Trophoblast cell (in vitro differentiated cells and primary cell): ENCODE data around the gene CD300LG.

Experiments used
- DNase-seq, 2 donors: peaks; one replicate each; pipeline ENCODE4 v3.0.0-alpha.2; 2016
- H2AFZ ChIP-seq: 2 replicates; pipeline ENCODE4 v1.6.1; 2013; ENCODE audit warnings: low read length, moderate library complexity, mild to moderate bottlenecking; ENCODE audit not compliant: insufficient read depth, poor library complexity
- H2AK5ac ChIP-seq: 2 replicates; pipeline ENCODE4 v1.6.1; 2013; ENCODE audit warnings: mild to moderate bottlenecking, low read length
- H2BK120ac ChIP-seq: 2 replicates; pipeline ENCODE4 v1.6.1; 2013; ENCODE audit warnings: low read length, mild to moderate bottlenecking, moderate library complexity; ENCODE audit not compliant: insufficient read depth, poor library complexity
- H2BK12ac ChIP-seq: 2 replicates; pipeline ENCODE4 v1.6.1; 2013; ENCODE audit warnings: mild to moderate bottlenecking, low read length, moderate library complexity
- H2BK5ac ChIP-seq: 2 replicates; pipeline ENCODE4 v1.6.1; 2013; ENCODE audit warnings: low read length, low read depth, moderate library complexity, mild to moderate bottlenecking; ENCODE audit not compliant: poor library complexity
- H3K14ac ChIP-seq: 2 replicates; pipeline ENCODE4 v1.6.1; 2013; ENCODE audit warnings: mild to moderate bottlenecking, low read length
- H3K18ac ChIP-seq: 2 replicates; pipeline ENCODE4 v1.6.1; 2013; ENCODE audit warnings: mild to moderate bottlenecking, low read length
- H3K23ac ChIP-seq: 2 replicates; pipeline ENCODE4 v1.6.1; 2013; ENCODE audit warnings: low read length
- H3K27ac ChIP-seq: 2 replicates; pipeline ENCODE4 v1.5.1; 2013; ENCODE audit warnings: low read depth, mild to moderate bottlenecking, inconsistent platforms, low read length, moderate library complexity
- H3K27me3 ChIP-seq: 2 replicates; pipeline ENCODE4 v1.6.1; 2013; ENCODE audit warnings: inconsistent platforms, mild to moderate bottlenecking, low read length, moderate library complexity; ENCODE audit not compliant: insufficient read depth
- H3K36me3 ChIP-seq, 2 experiments: 1 replicate in 1 of 2; 2 replicates in 1 of 2; pipeline ENCODE4 v1.6.1; 2013; ENCODE audit warnings: low read length in 2 of 2, mild to moderate bottlenecking in 2 of 2, moderate library complexity in 1 of 2; ENCODE audit not compliant: insufficient read depth in 2 of 2, control insufficient read depth in 1 of 2
- H3K4ac ChIP-seq: 2 replicates; pipeline ENCODE4 v1.6.1; 2013; ENCODE audit warnings: low read depth, mild to moderate bottlenecking, low read length, moderate library complexity
- H3K4me1 ChIP-seq, 2 experiments: 1 replicate in 1 of 2; 2 replicates in 1 of 2; pipeline ENCODE4 v1.6.1; 2013; ENCODE audit warnings: low read length in 2 of 2, mild to moderate bottlenecking in 2 of 2, moderate library complexity in 1 of 2; ENCODE audit not compliant: insufficient read depth in 2 of 2, control insufficient read depth in 1 of 2
- H3K4me2 ChIP-seq: 2 replicates; pipeline ENCODE4 v1.6.1; 2013; ENCODE audit warnings: inconsistent platforms, mild to moderate bottlenecking, low read length, moderate library complexity
- H3K4me3 ChIP-seq: 2 replicates; pipeline ENCODE4 v1.5.1; 2013; ENCODE audit warnings: mild to moderate bottlenecking, low read depth, low read length, inconsistent platforms
- H3K79me1 ChIP-seq: one replicate; pipeline ENCODE4 v1.6.1; 2013; ENCODE audit warnings: low read length
- H3K79me2 ChIP-seq: 2 replicates; pipeline ENCODE4 v1.6.1; 2013; ENCODE audit warnings: low read length, mild to moderate bottlenecking; ENCODE audit not compliant: control insufficient read depth, insufficient read depth, poor library complexity
- H3K9ac ChIP-seq: 2 replicates; pipeline ENCODE4 v1.6.1; 2013; ENCODE audit warnings: mild to moderate bottlenecking, low read length
- H3K9me3 ChIP-seq: 2 replicates; pipeline ENCODE4 v1.6.1; 2013; ENCODE audit warnings: low read depth, mild to moderate bottlenecking, control low read depth, inconsistent platforms, low read length; ENCODE audit not compliant: insufficient read depth
- H4K12ac ChIP-seq: 2 replicates; pipeline ENCODE4 v1.6.1; 2013; ENCODE audit warnings: low read depth, mild to moderate bottlenecking, low read length, moderate library complexity
- H4K8ac ChIP-seq: 2 replicates; pipeline ENCODE4 v1.6.1; 2013; ENCODE audit warnings: low read depth, mild to moderate bottlenecking, low read length, moderate library complexity
- H4K91ac ChIP-seq: one replicate; pipeline ENCODE4 v1.6.1; 2013; ENCODE audit warnings: low read depth, mild to moderate bottlenecking, low read length, moderate library complexity
- WGBS: extraction: QIAGEN DNeasy Blood & Tissue Kit; methylation state at CpG from one replicate; pipeline ENCODE4 v1.1.7; 2013; ENCODE audit warnings: missing lambda C conversion rate; ENCODE audit not compliant: insufficient read length, insufficient coverage; ENCODE audit errors: extremely low coverage; 5-methylcytosine and 5-hydroxymethylcytosine counted together

Gene CD300LG

DNA sequence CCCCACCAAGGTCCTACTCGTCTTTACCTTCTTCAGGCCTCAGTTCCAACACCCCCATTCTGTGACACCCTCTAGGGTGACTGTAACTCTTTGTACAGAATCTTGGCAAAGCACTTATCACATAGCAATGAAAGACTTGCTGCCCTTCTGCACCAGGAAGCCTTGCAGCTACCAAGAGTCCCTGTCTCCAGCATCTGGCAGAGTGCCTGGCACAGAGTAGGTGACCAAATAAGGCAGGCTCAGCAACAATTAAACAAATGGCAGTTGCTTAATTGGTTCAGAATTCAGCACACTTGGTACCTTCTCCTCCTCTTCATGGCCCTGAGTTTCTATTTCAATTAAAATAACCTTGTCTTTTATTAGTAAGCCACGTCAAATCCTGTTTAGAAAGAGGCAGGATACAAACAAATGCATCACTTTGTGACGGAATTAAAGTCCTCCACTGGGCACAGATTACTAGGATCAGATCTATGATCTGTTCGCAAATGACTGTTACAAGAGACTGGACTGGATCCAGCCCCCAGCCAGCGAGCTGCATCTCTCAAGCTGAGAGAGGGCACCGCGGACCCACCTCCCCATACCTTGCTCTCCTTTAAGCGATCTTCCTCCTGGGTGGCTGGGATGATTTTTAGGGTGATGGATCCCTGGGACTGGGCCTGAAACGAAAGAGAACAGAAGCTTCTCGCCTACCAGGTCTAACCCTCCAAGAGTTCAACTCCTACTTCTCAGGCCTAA lies 23.5 kb upstream of the CD300LG start:
- Histone ChIP-seq H3K9ac (no peak overlapping the region), H3K27ac (no peak overlapping the region), H3K4me2 (no peak overlapping the region), H3K4ac (no peak overlapping the region), H4K12ac (no peak overlapping the region), H2AFZ (no peak overlapping the region), H3K79me2 (no peaks in the 10 kb centered on the region), H3K4me3 (no peak overlapping the region), H4K91ac (no peak overlapping the region), H3K18ac (no peak overlapping the region), H2AK5ac (no peak overlapping the region), H2BK5ac (no peak overlapping the region), H3K27me3 (no peaks in the 10 kb centered on the region), H2BK120ac (no peak overlapping the region), H2BK12ac (no peak overlapping the region), H4K8ac (no peak overlapping the region), H3K14ac (no peak overlapping the region), H3K9me3 (peaks cover 1% of the 10 kb centered on the region), H3K36me3 (no peaks in the 10 kb centered on the region), H3K79me1 (no peaks in the 10 kb centered on the region), H3K23ac (no peak overlapping the region), H3K4me1 (no peaks in the 10 kb centered on the region)
- no peak for DNase-seq
- WGBS = no CpG with 5 or more reads among the region's 10 CpGs

DNA sequence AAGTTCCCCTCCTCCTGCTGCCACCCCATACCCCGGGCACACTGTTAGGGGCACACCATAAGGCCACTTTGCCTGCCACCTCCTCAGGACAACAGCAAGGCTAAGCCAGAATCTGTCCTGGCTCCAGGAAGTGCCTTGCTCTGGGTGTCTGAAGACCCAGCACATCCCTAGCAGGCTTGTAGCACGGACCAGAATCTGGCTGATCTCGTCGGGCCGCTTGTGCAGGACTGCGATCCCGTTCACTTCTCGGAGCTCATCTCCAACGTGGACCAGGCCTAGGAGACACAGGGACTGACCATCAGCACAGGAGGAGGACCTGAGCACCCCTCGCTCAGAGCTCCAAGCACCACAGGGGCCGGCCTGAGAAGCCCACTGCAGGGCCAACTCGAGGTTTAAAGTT lies 21.4 kb upstream of the CD300LG start:
- H3K27ac ChIP-seq = no peak overlapping the region
- H3K14ac ChIP-seq = no peak overlapping the region
- no peaks in the 10 kb centered on the region for H3K79me1 ChIP-seq
- WGBS = no CpG with 5 or more reads among the region's 12 CpGs
- no peak overlapping the region for H2BK120ac ChIP-seq
- H3K4ac ChIP-seq = no peak overlapping the region
- no peak overlapping the region for H3K23ac ChIP-seq
- no peak overlapping the region for H2AK5ac ChIP-seq
- no peak overlapping the region for H4K8ac ChIP-seq
- H3K18ac ChIP-seq = no peak overlapping the region
- H4K91ac ChIP-seq = no peak overlapping the region
- H3K79me2 ChIP-seq = no peaks in the 10 kb centered on the region
- H3K9me3 ChIP-seq = peaks cover 1% of the 10 kb centered on the region
- H3K4me1 ChIP-seq = no peaks in the 10 kb centered on the region
- no peak overlapping the region for H4K12ac ChIP-seq
- H3K9ac ChIP-seq = no peak overlapping the region
- H2AFZ ChIP-seq = no peak overlapping the region
- H2BK12ac ChIP-seq = no peak overlapping the region
- no peak overlapping the region for H2BK5ac ChIP-seq
- DNase-seq = no peak
- no peak overlapping the region for H3K4me3 ChIP-seq
- no peaks in the 10 kb centered on the region for H3K36me3 ChIP-seq
- no peaks in the 10 kb centered on the region for H3K27me3 ChIP-seq
- no peak overlapping the region for H3K4me2 ChIP-seq

DNA sequence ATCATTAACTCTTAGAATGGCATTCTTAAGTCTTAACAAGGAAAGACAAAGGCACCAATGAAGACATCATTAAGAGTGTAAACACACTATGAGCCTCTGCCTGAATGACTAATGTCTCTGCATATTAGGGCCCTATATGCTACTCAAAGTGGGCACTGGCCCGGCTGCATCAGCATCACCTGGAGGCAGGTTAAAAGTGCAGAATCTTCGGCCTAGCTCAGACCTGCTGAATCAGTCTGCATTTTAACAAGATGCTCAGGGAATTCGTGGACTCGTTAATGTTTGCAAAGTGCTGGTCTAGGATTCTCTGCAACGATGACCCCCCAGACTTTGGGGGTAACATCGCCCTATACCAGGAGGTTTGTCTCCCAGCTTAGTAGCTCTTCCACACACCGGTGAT lies 20.8 kb upstream of the CD300LG start:
- WGBS = no CpG with 5 or more reads among the region's 7 CpGs

DNA sequence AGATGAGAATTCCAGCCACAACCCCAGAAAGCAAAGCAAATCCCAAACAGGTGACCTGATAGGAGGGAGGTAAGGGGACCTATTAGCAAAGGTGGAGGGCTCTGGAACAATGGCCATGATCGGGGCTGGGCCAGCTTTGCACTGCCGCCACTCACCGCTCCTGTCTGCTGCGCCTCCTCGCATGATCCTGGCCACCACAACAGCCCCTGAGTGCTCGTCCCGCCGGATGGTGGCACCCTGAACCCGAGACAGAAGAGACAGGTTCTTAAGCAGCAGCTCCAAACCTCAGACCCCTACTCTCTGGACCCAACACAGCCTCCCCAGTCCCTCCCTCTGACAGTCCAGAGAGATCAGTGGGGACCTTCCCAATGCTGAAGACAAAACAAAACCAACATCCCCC lies 19.4 kb upstream of the CD300LG start:
- no peak overlapping the region for H3K4me3 ChIP-seq
- H3K9me3 ChIP-seq = peaks cover 1% of the 10 kb centered on the region
- no peak overlapping the region for H3K14ac ChIP-seq
- no peak overlapping the region for H2BK120ac ChIP-seq
- H4K91ac ChIP-seq = no peak overlapping the region
- WGBS = no CpG with 5 or more reads among the region's 9 CpGs
- no peak overlapping the region for H4K12ac ChIP-seq
- H3K23ac ChIP-seq = no peak overlapping the region
- H2AK5ac ChIP-seq = no peak overlapping the region
- no peak overlapping the region for H2BK12ac ChIP-seq
- peaks cover 3 to 4% of the 10 kb centered on the region in 2 experiments for H3K4me1 ChIP-seq
- peaks cover 13% of the 10 kb centered on the region for H3K27me3 ChIP-seq
- H3K9ac ChIP-seq = no peak overlapping the region
- H3K36me3 ChIP-seq = no peaks in the 10 kb centered on the region
- H3K4me2 ChIP-seq = no peak overlapping the region
- H4K8ac ChIP-seq = no peak overlapping the region
- H3K18ac ChIP-seq = no peak overlapping the region
- no peak for DNase-seq
- no peak overlapping the region for H3K27ac ChIP-seq
- H3K79me2 ChIP-seq = no peaks in the 10 kb centered on the region
- no peak overlapping the region for H3K4ac ChIP-seq
- H2BK5ac ChIP-seq = no peak overlapping the region
- no peaks in the 10 kb centered on the region for H3K79me1 ChIP-seq
- no peak overlapping the region for H2AFZ ChIP-seq

More for the DNA sequence above, 20.8 kb upstream of the CD300LG start:
- Histone ChIP-seq H2BK12ac (no peak overlapping the region), H3K23ac (no peak overlapping the region), H3K4me3 (no peak overlapping the region), H3K4me1 (no peaks in the 10 kb centered on the region), H3K4me2 (no peak overlapping the region), H3K4ac (no peak overlapping the region), H3K9me3 (peaks cover 1% of the 10 kb centered on the region), H4K91ac (no peak overlapping the region), H3K9ac (no peak overlapping the region), H3K36me3 (no peaks in the 10 kb centered on the region), H3K14ac (no peak overlapping the region), H2BK5ac (no peak overlapping the region), H4K12ac (no peak overlapping the region), H2AFZ (no peak overlapping the region), H2BK120ac (no peak overlapping the region), H3K27ac (no peak overlapping the region), H3K18ac (no peak overlapping the region), H3K27me3 (no peaks in the 10 kb centered on the region), H3K79me2 (no peaks in the 10 kb centered on the region), H3K79me1 (no peaks in the 10 kb centered on the region), H2AK5ac (no peak overlapping the region), H4K8ac (no peak overlapping the region)
- no peak for DNase-seq
